HG03108 (cell line): Measurements from ENCODE around the gene SSC5D.
"Not testable (repeated sequence)": the region's sequence is repeated elsewhere in the genome, so short reads cannot be mapped to it uniquely, and the experiment has no call there.

ENCODE experiments used
- ATAC-seq: cut with Tn5 transposase; IDR thresholded peaks from one replicate; pipeline ENCODE4 v1.9.1; 2021; ENCODE audit warnings: moderate library complexity; ENCODE audit not compliant: unreplicated experiment

The SSC5D gene

DNA sequence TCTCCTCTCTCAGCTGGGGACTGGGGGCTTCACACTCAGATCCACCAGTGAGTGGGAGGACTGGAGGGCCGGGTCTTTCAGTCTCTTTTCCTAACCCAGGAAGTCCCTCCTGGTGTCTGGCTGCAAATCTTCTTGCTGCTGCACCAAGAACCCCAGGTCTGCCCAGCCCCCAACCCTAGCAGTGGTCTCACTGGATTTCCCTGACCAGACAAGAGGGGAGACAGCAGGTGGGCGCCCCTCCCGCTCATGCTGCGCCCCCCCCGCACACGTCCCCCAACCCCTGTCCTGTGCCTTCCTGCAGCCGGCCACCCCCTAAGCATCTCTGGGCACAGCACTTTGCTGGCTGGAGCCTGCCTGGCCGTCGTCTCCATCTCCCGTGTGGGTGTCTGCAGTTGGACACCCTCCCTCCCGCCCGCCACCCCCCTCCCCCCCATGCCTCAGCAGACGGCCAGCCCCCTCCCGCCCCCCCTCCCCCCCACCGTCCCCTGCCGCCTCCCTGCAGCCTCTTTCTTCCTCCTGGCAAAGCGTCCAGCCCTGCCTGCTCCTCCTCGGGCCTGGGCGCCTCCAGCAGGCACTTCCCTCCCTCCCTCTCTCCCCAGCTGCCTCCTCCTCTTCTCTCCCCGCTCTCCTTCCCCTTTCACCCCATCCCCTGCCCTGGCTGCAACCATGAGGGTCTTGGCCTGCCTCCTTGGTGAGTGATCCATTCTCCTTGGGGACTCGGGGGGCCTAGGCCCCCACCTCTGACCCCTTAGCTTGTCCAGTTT lies at the start of gene SSC5D:
SSC5D (plus strand) TSS at position 513 of the 764 bp plus-strand sequence; CDS start at position 667, 154 bp downstream.
- no peak for ATAC-seq

DNA sequence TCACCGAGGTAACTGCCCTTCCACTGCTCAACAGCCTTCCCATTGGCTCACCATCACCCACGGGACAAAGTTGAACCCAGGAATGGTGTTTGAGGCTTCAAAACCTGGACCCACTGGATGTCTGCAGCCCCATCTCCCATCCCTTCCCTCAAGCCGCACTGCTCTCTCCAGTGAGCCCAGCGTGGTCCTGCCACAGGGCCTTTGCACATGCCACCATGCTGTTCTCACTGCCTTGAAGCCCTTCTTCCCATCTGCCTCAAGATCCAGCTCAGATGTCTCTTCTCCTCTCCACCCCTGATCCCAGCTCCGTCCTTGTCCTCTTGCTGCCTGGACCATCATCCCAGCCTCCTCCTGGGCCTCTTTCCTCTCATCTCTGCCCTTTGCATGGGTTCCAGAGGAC lies 49.2 kb upstream of the SSC5D start:
- no peak for ATAC-seq

DNA sequence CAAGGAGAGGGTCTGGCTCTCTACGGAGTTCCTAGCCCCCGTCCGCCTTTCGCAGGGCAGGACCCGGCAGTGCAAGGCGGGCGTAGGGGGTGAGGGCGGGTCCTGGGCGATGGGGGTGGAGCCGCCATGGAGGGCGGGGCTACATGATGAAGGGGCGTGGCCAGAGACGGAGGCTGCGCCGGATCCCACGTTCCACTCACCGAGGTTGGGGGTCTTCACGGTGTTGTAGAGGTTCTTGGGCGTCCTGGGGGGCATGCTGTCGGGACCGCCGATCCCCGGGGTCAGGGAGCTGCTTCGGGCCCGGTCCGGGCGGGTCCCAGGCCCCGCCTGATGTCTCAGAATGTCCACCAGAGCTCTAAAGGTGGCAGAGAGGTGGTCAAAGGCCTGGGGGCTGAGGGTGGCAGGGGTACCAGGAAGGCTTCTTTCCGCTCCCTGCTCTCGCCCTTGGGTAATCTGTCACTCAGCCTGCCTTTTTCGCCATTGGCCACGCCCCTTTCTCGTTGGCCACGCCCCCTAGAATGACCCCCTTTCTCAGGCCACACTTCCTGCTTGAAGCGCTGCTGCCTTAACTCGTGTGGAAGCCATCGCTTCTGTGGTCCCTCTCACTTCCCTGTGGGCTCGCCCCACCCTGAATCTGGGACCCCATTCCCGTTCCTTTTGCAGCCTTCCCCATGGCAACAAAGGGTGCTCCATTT lies 47.7 kb upstream of the SSC5D start:
- no peak for ATAC-seq

DNA sequence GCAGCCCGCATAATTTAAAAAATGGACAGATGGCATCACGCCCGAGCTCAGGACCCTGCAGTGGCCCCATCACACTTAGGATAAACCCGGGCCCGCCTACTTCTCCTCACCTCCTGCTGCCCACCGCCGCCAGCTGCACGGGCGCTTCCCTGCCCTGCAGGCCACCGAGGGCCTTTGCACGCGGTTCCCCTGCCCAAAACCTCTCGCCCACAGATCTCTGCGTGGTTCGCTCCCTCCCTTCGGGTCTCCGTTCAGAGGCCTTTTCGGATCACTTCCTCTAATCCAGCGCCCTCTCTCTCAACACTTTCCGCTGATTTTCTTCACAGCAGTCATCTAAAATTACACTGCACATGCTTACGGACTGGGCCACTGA lies 46.9 kb upstream of the SSC5D start:
- no peak for ATAC-seq

DNA sequence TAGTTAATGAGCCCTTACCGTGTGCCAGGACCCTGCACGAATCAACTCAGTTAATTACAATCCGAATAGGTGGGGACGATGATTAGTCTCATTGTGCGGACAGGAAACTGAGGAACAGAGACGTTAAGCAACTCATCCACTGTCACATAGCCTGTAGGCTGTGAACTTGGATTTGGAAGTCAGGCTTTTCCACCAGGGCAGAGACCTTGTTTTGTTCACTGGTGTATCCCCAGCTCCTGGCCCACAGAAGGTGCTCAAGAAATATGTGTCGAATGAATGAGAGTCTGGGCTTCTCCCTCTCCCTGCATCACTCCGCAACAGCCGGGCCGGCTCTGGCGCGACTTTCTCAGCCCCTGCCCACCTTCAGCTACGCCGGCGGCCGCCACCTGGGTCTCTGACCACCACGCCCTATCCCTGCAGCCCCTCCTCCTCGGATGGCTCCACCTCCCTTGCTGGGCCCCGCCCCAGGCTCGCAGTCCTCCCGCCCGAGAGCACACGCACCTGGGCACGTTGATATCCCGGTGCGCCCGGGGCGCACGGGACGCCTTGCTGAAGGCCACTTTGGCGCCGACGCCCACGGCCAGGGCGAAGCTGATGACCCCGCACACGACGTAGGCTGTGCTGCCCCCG lies 46.4 kb upstream of the SSC5D start:
- ATAC-seq: no peak

DNA sequence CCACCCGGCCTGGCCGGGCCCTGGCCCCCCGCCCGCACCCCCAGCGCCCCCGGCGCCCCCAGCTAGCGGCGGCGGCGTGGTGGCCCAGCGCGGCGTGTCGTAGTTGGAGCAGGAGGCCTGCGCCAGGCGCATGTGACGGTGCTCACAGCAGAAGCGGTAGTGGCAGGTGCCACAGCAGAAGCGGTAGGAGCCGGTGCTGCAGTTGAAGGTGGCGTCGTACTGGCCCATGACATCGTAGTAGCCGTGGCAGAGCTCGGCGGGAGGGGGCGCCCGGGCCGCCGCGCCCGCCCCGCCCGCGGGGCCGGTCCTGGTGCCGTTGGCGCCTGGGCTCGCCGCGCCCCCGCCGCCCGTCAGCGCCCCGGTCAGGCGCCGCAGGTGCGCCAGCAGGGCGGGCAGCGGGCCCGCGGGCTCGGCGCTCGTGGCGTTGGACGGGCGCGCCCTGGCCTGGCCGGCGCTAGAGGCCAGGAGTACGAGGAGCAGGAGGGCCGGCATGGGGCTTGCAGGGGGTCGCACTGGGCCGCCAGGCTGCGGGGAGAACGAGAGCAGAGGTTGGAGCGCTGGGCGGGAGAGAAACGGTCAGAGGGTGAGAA lies 45.8 kb upstream of the SSC5D start:
- no peak for ATAC-seq

DNA sequence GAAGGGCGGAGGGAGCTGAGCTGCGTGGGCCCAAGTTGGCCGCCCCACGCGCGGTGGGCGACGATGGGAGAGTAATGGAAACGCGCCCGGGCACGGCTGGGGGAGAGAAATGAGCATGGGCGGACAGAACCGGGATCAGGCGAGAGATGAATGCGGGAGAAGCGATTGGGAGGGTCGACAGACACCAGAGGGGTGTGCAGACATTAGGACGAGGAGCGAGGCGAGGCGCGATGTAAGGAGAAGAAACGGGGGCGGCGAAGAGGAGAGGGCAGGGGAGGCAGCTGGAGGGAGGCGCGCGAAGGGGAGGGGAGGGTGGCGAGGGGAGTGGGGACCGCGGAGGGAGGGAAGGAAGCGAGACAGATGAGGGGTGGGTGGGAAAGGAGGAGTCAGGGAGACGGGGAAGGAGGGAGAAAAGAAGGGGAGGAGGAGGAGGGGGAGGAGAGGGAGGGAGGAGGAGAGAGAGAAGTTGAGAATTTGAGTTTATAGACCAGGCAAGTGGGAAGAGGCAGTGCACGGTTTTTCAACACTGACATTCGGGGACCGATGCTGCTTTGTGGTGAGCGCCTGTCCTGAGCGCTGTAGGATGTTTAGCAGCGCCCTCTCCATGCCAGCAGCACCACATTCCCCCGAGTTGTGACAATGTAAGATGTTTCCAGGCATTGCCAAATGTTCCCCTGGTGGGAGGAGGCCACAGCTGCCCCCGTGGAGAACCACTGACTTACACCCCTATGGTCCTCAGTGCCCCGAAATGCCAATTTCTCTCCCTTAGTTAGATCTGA lies 45.0 kb upstream of the SSC5D start, which contains the start of gene SHISA7:
SHISA7 (minus strand) TSS at position 256 of the 779 bp plus-strand sequence. CDS start 437 bp downstream, outside the sequence.
- ATAC-seq: no peak

DNA sequence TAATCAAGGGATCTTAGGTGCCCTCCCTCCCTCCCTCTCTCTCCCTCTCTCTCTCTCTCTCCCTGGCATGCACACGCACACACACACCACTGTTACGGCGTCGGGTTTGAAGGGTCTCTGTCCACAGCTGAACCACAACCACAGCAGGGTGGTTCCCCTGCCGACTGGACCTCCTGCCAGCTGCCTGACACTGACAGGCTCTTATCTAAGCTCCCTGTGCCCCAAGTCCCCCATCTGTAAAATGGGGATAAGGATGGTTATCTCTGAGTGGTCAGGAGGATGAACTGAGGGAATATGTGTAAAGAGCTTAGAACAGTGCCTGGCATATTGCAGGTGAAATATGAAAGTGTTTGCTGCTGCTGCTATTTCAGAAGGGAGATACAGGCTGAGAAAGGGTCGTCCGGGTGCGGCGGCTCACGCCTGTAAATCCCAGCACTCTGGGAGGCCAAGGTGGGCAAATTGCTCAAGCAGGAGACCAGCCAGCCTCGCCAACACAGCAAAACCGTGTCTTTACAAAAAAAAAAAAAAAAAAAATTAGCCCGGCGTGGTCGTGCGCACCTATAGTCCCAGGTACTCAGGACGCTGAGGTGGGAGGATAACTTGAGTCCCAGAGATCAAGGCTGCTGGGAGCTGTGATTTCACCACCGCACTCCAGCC lies 44.3 kb upstream of the SSC5D start:
- ATAC-seq: no peak

DNA sequence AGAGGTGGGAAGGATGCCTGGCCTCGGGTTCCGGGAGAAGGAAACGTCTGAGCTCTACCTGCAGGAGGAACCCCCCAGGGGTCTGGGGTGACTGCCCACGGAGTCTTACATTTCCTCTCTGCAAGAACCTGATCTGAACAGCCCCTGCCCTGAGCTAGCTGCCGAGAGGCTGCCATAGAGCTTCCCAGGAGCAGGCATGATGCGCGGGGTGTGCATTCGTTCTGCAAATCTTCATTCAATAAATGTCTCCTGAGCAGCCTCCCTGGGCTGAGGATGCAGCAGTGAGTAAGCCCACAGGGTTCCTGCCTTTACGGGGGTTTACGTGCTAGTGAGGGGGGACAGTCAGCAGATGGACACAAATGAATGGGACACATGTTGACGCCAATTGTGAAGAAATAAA lies 43.6 kb upstream of the SSC5D start:
- no peak for ATAC-seq

DNA sequence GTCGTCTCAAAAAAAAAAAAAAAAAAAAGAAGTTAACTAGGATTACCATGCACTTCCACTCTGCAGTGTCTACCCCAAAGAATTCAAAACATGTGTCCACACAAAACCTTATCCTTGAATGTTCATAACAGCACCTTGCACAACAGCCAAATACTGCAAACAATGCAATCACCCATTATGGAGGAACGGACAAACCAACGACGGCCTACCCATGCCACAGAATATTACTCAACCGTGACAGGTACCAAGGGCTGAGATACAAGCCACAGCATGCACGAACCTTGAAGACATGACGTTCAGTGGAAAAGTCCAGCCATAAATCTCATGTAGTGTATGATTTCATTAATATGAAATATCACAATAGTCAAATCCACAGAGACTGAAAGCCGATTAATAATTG lies 42.2 kb upstream of the SSC5D start:
- ATAC-seq: no peak

DNA sequence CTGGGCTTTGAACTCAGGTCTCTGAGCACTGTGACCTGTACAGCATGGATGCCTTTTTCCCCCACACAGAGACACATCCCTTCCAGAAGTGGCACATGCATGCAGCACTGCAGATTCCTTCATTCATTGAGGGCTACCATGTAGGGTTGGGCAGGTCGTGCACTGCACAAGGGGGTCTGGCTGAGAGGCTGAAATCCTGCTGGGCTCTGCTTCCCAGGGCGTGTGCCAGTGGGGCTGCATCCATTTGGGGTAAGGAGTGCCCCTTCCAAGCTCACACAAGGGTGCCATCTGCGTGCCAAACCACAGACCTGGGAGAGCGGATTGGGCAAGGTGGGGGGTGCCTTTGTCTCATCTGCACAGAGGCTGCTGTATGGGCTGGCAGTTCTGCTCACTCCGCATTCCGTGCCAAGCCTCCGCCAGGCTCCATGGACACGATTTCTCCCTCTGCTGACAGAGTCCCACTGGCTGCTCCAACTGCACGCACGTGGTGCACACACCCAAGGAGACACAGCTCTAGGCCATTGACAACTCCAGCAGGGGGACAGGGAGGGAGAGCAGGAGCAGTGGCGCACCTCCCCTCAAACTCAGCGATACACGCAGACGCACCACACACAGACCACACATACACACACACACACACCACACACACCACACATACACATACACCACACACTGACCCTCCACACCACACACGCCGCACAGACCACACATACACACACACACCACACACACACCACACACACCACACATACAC lies 40.6 kb upstream of the SSC5D start:
- no peak for ATAC-seq

DNA sequence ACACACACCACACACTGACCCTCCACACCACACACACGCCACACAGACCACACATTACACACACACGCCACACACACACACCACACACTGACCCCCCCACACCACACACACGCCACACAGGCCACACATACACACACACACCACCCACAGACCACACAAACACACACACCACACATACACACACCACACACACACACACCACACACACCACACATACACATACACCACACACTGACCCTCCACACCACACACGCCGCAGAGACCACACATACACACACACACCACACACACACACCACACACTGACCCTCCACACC lies 40.1 kb upstream of the SSC5D start:
- not testable (repeated sequence) for ATAC-seq

DNA sequence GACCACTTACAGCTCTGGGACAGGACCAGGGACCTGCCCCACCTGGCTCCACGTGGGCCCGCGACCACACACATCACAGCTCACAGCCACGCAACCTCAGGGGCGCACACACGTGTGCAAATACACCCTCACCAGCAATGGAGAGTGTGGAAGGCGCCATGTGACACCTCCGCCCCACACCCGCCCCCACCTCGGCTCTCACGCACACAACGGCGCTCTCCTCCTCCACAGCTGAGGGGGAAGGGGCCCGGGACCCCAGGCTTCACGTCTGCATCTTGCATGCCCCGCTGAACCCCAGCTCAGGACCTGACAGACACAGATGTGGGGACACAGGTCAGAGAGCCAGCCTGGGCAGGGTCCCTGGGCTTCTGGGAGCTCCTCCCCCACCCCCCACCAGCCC lies 38.8 kb upstream of the SSC5D start:
- no peak for ATAC-seq

DNA sequence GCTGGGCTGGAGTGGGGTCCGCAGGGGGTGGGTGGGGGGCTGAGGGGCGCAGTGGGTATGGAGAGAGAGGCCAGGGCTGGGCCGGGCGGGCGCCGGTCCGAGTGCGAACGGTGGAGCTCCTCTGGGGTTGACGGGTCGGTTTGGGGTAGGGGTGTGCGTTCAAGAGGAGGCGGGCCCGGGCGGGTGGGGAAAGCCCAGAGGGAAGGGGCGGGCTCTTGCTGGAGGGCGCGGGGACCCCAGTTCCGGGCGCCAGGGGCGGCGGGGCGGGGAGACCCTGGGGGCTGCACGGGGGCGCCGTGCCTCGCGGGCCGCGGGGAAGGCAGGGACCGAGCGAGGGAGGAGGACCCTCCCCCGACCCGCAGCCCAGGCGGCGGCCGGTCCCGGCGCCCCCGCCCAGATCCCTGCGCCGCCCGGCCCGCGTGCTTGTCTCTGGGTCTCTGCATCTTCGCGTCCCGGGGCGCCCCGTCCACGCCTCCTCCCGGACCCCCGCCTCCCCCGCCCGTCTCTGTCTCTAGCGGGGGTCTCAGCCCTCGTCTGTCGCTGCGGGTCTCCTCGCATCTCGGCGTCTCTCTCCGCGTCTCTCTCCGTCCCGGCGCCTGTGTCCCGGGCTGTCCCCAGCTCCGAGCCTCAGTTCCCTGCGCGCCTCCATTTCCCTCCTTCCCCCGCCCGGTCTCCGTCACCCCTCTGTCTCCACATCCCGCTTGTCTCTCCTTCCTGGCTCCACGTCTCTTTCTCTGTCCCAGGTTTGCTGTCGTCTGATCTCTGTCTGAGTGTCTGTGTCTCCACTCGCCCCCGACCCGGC lies 36.9 kb upstream of the SSC5D start:
- ATAC-seq: no peak

DNA sequence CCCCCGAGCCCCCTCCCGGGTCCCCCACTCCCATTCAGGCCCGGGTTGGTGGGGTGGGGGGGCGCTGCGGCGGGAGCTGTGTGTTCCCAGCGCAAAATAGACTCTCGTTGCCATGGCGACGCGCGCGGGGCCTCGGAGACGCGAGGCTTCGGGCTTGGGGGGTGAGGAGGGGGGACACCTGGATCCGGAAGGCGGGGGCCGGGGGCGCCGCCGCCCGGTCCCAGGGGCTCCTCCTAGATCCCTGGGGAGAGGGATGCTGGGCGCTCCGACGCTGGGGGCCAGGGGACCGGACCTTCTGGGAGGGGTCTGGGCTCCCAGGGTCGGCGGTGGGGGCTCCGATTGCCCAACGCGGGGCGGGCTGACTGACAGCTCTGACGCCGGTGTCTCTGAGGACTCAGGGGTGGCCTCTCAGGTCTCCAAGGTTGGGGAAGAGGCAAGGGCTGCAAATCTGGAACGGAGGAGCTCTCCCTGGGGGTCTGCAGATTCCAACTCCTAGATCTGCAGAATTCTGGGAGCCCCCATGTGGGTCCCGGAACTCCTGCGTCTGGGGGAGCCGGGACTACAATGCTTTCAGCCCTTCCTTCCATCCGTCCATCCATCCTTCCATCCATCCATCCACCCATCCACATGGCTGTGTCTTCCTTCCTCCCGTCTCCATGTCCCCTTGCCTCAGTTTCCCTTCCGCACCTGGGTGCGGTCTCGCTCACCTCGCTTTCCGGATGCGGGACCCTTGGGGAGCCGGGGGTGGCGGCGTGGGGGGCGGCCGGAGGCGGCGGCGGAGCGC lies 36.1 kb upstream of the SSC5D start:
- ATAC-seq: no peak

DNA sequence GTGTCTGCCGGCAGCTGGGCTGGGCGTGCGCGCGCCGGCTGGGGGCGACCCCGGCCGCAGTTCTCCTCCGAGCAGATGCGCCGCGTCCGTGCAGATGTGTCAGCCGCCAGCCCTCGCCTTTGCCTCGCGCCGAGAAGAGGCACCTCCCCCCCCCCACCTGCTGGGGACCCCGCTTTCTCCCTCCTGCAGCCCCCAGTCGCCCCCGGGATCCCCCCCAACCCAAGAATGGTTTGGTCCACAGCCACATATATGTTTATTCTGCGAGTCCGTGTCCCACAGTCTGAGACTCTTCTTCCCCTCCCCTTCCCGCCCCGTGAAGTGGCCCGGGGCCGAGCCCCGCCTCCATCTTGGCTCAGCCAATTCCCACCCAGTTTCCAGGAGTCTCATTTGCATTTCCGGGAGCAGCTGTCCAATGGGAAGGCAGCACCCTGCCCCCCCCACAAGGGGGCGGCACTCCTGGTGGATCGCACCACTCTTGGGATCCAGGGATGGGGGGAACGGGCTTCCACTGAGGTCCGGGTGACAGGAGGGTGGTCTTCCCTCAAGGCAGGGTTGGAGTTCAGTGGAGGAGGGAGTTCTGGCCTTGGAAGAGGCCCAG lies 35.4 kb upstream of the SSC5D start:
- no peak for ATAC-seq

DNA sequence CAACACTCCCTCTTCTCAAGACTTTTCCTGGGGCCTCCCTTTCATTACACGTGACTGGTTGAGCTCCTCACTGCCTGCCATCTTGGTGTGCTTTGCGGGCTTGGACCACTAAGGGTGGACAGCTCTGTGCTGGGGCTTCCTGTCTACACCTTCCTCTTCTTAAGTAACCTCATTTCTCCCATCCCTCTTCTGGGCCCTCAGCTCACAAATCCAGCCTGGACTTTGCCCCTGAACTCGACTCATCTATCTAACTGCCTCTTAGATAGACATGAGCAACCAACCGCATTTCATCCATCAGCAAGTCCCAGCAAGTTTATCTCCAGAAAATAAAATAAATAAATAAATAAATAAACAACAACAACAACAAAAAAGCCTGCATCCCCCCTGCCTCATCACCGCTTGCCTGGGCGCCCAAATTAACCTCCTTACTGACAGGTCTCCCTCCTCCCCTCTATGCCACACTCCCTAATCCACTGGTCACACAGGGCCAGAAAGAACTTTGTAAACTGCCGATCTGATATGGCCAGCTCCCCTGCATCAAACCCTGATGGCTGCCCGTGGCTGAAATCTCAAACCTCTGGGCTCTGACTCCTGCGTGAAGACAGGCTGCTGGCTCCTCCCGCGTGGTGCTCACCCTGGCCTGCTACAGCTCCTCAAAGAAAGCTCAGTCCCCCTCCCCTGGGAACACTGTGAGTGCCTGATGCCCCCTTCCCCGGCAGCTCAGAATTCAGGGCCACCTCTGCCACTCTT lies 34.5 kb upstream of the SSC5D start:
- no peak for ATAC-seq
